Measurements from ENCODE around the gene RNF168.

DNA sequence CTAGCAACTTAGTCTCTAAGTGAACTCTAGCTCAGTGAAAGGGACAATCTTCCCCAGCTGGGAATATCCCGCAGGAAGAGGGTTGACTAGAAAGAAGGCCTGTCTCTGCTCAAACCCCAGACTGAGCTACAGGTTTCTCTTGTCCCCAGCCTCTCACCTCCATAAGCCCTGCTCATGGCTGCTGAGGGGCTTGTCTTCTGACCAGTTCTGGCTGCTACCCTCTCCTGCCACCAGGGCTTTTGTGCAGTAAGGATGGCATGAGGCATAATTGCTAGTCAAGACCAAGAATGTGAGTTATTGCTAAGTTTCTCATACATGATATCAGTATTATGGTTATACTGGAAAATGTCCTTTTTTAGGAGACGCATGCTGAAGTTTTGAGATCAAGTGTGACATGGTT lies 43.5 kb upstream of the RNF168 start:
- TF ChIP-seq POLR2A (IDR thresholded peaks at IDR 0.05; ENCODE audit: borderline replicate concordance, extremely low read depth, insufficient read depth, insufficient read length) (no peak), ELF1 (IDR thresholded peaks at IDR 0.05; ENCODE audit: borderline replicate concordance, low read depth) (no peak), CTCF (IDR thresholded peaks at IDR 0.05 in 2 of 3, conservative IDR thresholded peaks at IDR 0.05 in 1 of 3; ENCODE audit: borderline replicate concordance in 1 of 3, insufficient read depth in 1 of 3, low read depth in 2 of 3, low read length in 2 of 3) (0 out of 6 replicates have a peak, but pooled peaks of 2 of the 3 experiments have one; percentile 4 to 19), FOSL1 (IDR thresholded peaks at IDR 0.05; ENCODE audit: low read depth) (no peak), POLR2AphosphoS5 (IDR thresholded peaks at IDR 0.05; ENCODE audit: low read depth, low read length) (no peak), SRF (IDR thresholded peaks at IDR 0.05; ENCODE audit: low read depth) (no peak), RAD21 (IDR thresholded peaks at IDR 0.05; ENCODE audit: low read depth) (no peak), YY1 (IDR thresholded peaks at IDR 0.05; ENCODE audit: extremely low read depth, insufficient replicate concordance, low read depth, low read length) (no peak)
